Activated T-helper 2 cell treated with anti-CD3 and anti-CD28 coated beads, Interferon-gamma antibody, Interleukin-2, Interleukin-4, amounts not matched to agents 10 μg/mL and 5 μg/mL and 100 μg/mL, durations not matched to agents 14 hours and 24 hours and 36 hours (primary cell): ENCODE data around the gene TCF12. TPM values are rescaled to one million over a fixed set of nuclear protein-coding genes. Genes with fewer than 3 reads are reported as not detected.

Source experiments
- DNase-seq: peaks from one replicate; pipeline ENCODE4 v3.0.0; 2021; ENCODE audit warnings: low spot score
- H3K27ac Mint-ChIP-seq: one replicate; pipeline ENCODE4 v1.8.0; 2021; ENCODE audit warnings: mixed read lengths
- H3K27me3 Mint-ChIP-seq: one replicate; pipeline ENCODE4 v1.8.0; 2021; ENCODE audit warnings: low read depth, mixed read lengths
- H3K36me3 Mint-ChIP-seq: one replicate; pipeline ENCODE4 v1.8.0; 2021; ENCODE audit warnings: low read depth, mixed read lengths
- H3K4me1 Mint-ChIP-seq: one replicate; pipeline ENCODE4 v1.8.0; 2021; ENCODE audit warnings: low read depth, mixed read lengths
- H3K4me3 Mint-ChIP-seq: one replicate; pipeline ENCODE4 v1.8.0; 2021; ENCODE audit warnings: low read depth, mild to moderate bottlenecking, moderate library complexity, mixed read lengths
- H3K9me3 Mint-ChIP-seq: one replicate; pipeline ENCODE4 v1.8.0; 2021; ENCODE audit warnings: mixed read lengths
- intact Hi-C: fragments of 100-400 bp; cut with micrococcal nuclease; formaldehyde crosslinking; loops from one replicate; pipeline ENCODE4 v1.15.1; 2023
- total RNA-seq: library from RNA; stranded (reverse); gene quantifications from 2 replicates; pipeline ENCODE4 v1.2.3, GENCODE V29; 2022

Gene TCF12
- total RNA-seq, 1 donor from 2014 or later, result 70.7 TPM

- H3K4me1 Mint-ChIP-seq, result peaks cover 2% of the 10 kb centered on the region
- no peak overlapping the region for H3K4me3 Mint-ChIP-seq
- intact Hi-C loops, result loop anchor here (5.0 kb wide), 1 partner anchor 392 kb away; no protein-coding TSS in a partner anchor
- peaks cover 1% of the 10 kb centered on the region for H3K27me3 Mint-ChIP-seq
- H3K27ac Mint-ChIP-seq, result no peak overlapping the region
- no peaks in the 10 kb centered on the region for H3K36me3 Mint-ChIP-seq
- no peaks in the 10 kb centered on the region for H3K9me3 Mint-ChIP-seq
- DNase-seq, result no peak
Observed at GRCh38 chr15:57213862-57214261, 295.4 kb downstream of the TCF12 start.

GRCh38 chr15:57215326-57215725, 296.9 kb downstream of the TCF12 start:
- Mint-ChIP-seq H3K9me3 (no peaks in the 10 kb centered on the region), H3K4me3 (no peak overlapping the region), H3K27ac (no peak overlapping the region), H3K27me3 (peaks cover 1% of the 10 kb centered on the region), H3K36me3 (no peaks in the 10 kb centered on the region), H3K4me1 (peaks cover 2% of the 10 kb centered on the region)
- intact Hi-C loops, result no loop called here
- no peak for DNase-seq

GRCh38 chr15:57215881-57216280, 297.4 kb downstream of the TCF12 start:
- Mint-ChIP-seq H3K4me1 (peaks cover 2% of the 10 kb centered on the region), H3K27me3 (peaks cover 1% of the 10 kb centered on the region), H3K4me3 (no peak overlapping the region), H3K36me3 (no peaks in the 10 kb centered on the region), H3K9me3 (no peaks in the 10 kb centered on the region), H3K27ac (no peak overlapping the region)
- no peak for DNase-seq
- intact Hi-C loops, result no loop called here

- H3K27ac Mint-ChIP-seq, result no peak overlapping the region
- H3K4me1 Mint-ChIP-seq, result peaks cover 2% of the 10 kb centered on the region
- DNase-seq, result no peak
- intact Hi-C loops, result no loop called here
- H3K27me3 Mint-ChIP-seq, result peaks cover 1% of the 10 kb centered on the region
- H3K36me3 Mint-ChIP-seq, result no peaks in the 10 kb centered on the region
- no peaks in the 10 kb centered on the region for H3K9me3 Mint-ChIP-seq
- no peak overlapping the region for H3K4me3 Mint-ChIP-seq
Observed at GRCh38 chr15:57216288-57216687, 297.8 kb downstream of the TCF12 start.

GRCh38 chr15:57217778-57218598, 299.5 kb downstream of the TCF12 start:
- Mint-ChIP-seq H3K27me3 (peaks cover 1% of the 10 kb centered on the region), H3K4me1 (peaks cover 2% of the 10 kb centered on the region), H3K36me3 (no peaks in the 10 kb centered on the region), H3K27ac (no peak overlapping the region), H3K4me3 (no peak overlapping the region), H3K9me3 (no peaks in the 10 kb centered on the region)
- intact Hi-C loops, result no loop called here
- DNase-seq, result no peak

- intact Hi-C loops, result no loop called here
- H3K27ac Mint-ChIP-seq, result no peak overlapping the region
Observed at GRCh38 chr15:57218826-57219576, 300.6 kb downstream of the TCF12 start.

GRCh38 chr15:57220205-57220604, 301.8 kb downstream of the TCF12 start:
- H3K36me3 Mint-ChIP-seq, result no peaks in the 10 kb centered on the region
- no peaks in the 10 kb centered on the region for H3K9me3 Mint-ChIP-seq
- no peak overlapping the region for H3K4me3 Mint-ChIP-seq
- H3K4me1 Mint-ChIP-seq, result peaks cover 4% of the 10 kb centered on the region
- intact Hi-C loops, result no loop called here
- no peak for DNase-seq
- no peak overlapping the region for H3K27ac Mint-ChIP-seq
- no peaks in the 10 kb centered on the region for H3K27me3 Mint-ChIP-seq

More at GRCh38 chr15:57218826-57219576, 300.6 kb downstream of the TCF12 start:
- peaks cover 2% of the 10 kb centered on the region for H3K4me1 Mint-ChIP-seq
- no peaks in the 10 kb centered on the region for H3K36me3 Mint-ChIP-seq
- no peak overlapping the region for H3K4me3 Mint-ChIP-seq
- no peak for DNase-seq
- H3K27me3 Mint-ChIP-seq, result no peaks in the 10 kb centered on the region
- H3K9me3 Mint-ChIP-seq, result no peaks in the 10 kb centered on the region

- no peak overlapping the region for H3K4me3 Mint-ChIP-seq
- intact Hi-C loops, result no loop called here
Observed at GRCh38 chr15:57221134-57221533, 302.7 kb downstream of the TCF12 start.

GRCh38 chr15:57223345-57223744, 304.9 kb downstream of the TCF12 start:
- no peak overlapping the region for H3K27ac Mint-ChIP-seq
- H3K27me3 Mint-ChIP-seq, result no peaks in the 10 kb centered on the region
- H3K4me1 Mint-ChIP-seq, result peaks cover 2% of the 10 kb centered on the region
- no peak for DNase-seq
- H3K9me3 Mint-ChIP-seq, result no peaks in the 10 kb centered on the region
- H3K4me3 Mint-ChIP-seq, result no peak overlapping the region
- intact Hi-C loops, result no loop called here
- no peaks in the 10 kb centered on the region for H3K36me3 Mint-ChIP-seq

More at GRCh38 chr15:57221134-57221533, 302.7 kb downstream of the TCF12 start:
- Mint-ChIP-seq H3K36me3 (no peaks in the 10 kb centered on the region), H3K27ac (no peak overlapping the region), H3K9me3 (no peaks in the 10 kb centered on the region), H3K27me3 (no peaks in the 10 kb centered on the region), H3K4me1 (peaks cover 3% of the 10 kb centered on the region)
- no peak for DNase-seq

GRCh38 chr15:57223887-57224286, 305.4 kb downstream of the TCF12 start:
- H3K4me1 Mint-ChIP-seq, result peaks cover 2% of the 10 kb centered on the region
- intact Hi-C loops, result no loop called here

GRCh38 chr15:57224664-57225063, 306.2 kb downstream of the TCF12 start:
- intact Hi-C loops, result no loop called here

More at GRCh38 chr15:57223887-57224286, 305.4 kb downstream of the TCF12 start:
- Mint-ChIP-seq H3K36me3 (no peaks in the 10 kb centered on the region), H3K27ac (no peak overlapping the region), H3K4me3 (no peak overlapping the region), H3K27me3 (no peaks in the 10 kb centered on the region), H3K9me3 (no peaks in the 10 kb centered on the region)
- DNase-seq, result no peak

GRCh38 chr15:57227166-57227565, 308.7 kb downstream of the TCF12 start:
- Mint-ChIP-seq H3K4me3 (no peak overlapping the region), H3K27ac (no peak overlapping the region), H3K4me1 (peaks cover 2% of the 10 kb centered on the region), H3K9me3 (no peaks in the 10 kb centered on the region), H3K36me3 (no peaks in the 10 kb centered on the region), H3K27me3 (no peaks in the 10 kb centered on the region)
- DNase-seq, result no peak
- intact Hi-C loops, result no loop called here

More at GRCh38 chr15:57224664-57225063, 306.2 kb downstream of the TCF12 start:
- no peak for DNase-seq
- Mint-ChIP-seq H3K36me3 (no peaks in the 10 kb centered on the region), H3K4me3 (no peak overlapping the region), H3K9me3 (no peaks in the 10 kb centered on the region), H3K27me3 (no peaks in the 10 kb centered on the region), H3K27ac (no peak overlapping the region), H3K4me1 (peaks cover 2% of the 10 kb centered on the region)

GRCh38 chr15:57227899-57228298, 309.5 kb downstream of the TCF12 start:
- intact Hi-C loops, result no loop called here
- Mint-ChIP-seq H3K36me3 (peaks cover 3% of the 10 kb centered on the region), H3K4me3 (no peak overlapping the region), H3K9me3 (no peaks in the 10 kb centered on the region), H3K27ac (no peak overlapping the region), H3K4me1 (peaks cover 2% of the 10 kb centered on the region), H3K27me3 (no peaks in the 10 kb centered on the region)
- no peak for DNase-seq
